ENCODE results near the gene AKAP6.
A peak's percentile ranks its signal among the peaks of the same experiment; 100 is the strongest.

Gene AKAP6

DNA sequence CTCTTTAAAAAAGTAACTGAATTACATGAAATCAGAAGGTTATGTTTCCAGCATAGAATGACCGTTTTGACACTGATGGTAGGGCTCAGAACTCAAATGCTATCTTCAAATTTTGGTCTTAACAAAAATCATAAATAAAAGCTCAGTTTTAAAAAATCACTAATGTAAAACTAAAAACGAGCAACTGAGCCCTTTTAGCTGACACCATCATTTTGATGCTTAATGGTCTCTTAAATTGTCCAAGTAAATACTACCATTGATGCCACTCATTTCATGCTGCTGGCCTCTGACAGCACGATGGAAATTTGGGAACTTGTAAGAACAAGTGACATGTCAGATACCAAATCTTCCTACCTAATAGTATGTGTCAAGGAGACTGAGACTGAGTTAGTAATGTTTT is 205.0 kb downstream of the AKAP6 start:
- DNase-seq (ENCODE audit: low spot score): no peak

DNA sequence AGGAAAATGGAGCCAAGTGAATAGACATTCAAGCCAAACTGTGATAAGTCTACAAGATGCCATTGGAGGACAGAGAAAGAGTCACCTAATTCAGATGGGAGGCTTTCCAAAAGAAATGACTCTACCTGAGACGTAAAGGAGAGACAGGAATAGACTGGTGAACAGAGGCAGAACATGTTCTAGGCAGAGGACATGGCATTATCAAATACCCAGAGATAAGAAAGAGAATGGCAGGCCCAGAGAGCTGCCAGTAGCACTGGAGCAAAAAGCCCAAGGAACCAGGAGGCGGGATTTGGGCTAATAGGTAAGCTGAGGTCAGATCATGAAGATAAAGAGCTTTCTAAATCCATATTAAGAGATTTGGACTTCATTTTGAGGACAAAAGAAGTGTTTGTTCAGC is 207.1 kb downstream of the AKAP6 start:
- no peak for DNase-seq (ENCODE audit: low spot score)

DNA sequence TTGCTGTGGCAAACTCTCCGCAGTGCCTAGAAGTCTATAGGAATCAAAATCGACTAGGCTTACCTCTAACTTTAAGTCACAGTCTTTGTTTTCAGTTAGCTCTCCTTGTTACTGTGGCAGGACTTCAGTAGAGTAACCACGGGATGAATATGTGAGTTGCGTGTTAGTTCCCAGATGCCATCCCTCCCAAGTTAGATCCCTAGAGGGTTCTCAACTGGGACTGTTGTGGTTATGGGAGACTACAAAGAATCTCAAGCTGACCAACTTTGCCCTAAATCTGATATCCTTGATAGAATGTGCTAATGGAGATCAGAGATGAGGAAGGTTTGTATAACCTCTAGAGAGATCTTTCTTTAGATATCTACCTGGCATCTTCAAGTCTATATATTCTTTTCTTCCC is 208.1 kb downstream of the AKAP6 start:
- DNase-seq (ENCODE audit: low spot score): no peak

DNA sequence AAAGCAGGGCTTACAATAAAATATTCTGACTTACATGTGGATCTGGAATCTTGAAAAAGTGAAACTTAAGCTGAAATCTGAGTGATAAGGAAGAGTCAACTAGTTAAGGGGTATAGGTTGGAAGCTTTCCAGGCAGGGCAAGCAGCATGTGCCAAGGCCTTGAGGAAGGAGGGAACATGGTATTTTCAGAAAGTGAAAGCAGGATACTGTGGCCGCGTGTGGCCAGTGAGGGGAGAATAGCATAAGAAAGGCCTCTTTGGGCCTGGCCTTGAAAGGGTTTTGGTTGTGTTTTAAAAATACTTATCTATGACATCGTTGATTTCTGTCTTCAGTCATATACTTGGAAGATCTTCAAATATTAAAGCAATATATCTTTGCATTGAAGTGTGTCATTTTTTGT is 213.4 kb downstream of the AKAP6 start:
- DNase-seq (ENCODE audit: low spot score): no peak

DNA sequence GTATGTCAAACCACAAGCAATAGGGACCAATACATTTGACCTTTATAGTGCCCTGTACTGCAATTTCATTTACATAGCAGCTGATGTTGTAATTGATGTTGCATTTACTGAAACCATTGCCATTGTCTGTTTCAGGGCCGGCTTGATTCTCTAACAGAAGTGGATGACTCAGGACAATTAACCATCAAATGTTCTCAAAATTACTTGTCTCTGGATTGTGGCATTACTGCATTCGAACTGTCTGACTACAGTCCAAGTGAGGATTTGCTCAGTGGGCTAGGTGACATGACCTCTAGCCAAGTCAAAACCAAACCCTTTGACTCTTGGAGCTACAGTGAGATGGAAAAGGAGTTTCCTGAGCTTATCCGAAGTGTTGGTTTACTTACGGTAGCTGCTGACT is 216.0 kb downstream of the AKAP6 start:
- DNase-seq (ENCODE audit: low spot score): no peak

DNA sequence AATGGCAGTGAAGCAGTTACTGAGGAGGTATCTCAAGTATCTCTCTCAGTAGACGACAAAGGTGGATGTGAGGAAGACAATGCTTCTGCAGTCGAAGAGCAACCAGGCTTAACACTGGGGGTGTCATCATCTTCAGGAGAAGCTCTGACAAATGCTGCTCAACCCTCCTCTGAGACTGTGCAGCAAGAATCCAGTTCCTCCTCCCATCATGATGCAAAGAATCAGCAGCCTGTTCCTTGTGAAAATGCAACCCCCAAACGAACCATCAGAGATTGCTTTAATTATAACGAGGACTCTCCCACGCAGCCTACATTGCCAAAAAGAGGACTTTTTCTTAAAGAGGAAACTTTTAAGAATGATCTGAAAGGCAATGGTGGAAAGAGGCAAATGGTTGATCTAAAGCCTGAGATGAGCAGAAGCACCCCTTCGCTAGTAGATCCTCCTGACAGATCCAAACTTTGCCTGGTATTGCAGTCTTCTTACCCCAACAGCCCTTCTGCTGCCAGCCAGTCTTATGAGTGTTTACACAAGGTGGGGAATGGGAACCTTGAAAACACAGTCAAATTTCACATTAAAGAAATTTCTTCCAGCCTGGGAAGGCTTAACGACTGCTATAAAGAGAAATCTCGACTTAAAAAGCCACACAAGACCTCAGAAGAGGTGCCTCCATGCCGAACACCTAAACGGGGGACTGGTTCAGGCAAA is 216.6 kb downstream of the AKAP6 start:
- no peak for DNase-seq (ENCODE audit: low spot score)

DNA sequence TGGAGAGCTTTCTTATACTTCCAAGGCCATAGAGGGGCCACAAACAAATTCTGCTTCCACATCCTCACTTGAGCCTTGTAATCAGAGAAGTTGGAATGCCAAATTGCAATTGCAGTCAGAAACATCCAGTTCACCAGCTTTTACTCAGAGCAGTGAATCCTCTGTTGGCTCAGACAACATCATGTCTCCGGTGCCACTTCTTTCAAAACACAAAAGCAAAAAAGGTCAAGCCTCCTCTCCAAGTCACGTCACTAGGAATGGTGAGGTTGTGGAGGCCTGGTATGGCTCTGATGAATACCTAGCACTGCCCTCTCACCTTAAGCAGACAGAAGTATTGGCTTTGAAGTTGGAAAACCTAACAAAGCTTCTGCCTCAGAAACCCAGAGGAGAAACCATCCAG is 217.1 kb downstream of the AKAP6 start:
- no peak for DNase-seq (ENCODE audit: low spot score)

DNA sequence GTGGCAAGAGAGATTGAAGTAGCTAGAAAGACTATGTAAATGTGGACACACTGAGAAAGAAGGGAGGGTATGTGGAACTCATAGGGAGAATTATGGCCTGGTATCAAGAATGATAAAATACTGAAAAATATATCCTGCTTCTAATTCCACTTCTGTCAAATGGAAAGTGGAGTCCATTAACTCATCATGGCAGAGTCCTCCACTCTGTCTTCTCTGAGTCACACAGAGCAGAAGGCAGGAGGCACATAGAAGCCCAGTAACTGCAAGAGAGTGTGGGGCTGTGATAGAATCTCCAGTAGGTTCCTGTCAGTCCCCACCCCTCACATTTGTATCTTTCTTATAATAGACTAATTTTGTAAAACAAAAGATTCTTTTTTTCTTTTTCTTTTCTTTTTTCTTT is 223.7 kb downstream of the AKAP6 start:
- DNase-seq (ENCODE audit: low spot score): no peak

DNA sequence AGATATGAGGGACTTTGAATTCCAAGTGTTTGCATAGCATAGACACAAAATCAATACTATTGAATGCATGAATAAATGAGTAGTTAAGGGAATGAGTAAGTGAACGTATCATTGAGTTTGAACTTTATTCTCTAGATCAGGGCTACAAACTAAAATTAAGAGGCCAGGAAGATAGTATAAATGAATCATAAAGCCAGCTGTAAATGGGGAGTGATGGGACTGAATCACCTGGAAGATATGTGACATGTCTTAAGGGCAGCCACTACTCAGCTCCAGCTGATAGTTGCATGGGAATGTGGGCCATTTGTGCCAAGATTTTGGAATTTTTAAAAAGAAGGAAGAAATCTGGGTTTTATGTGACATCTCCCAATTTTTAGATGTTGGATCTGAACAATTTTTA is 229.9 kb downstream of the AKAP6 start:
- no peak for DNase-seq (ENCODE audit: low spot score)

DNA sequence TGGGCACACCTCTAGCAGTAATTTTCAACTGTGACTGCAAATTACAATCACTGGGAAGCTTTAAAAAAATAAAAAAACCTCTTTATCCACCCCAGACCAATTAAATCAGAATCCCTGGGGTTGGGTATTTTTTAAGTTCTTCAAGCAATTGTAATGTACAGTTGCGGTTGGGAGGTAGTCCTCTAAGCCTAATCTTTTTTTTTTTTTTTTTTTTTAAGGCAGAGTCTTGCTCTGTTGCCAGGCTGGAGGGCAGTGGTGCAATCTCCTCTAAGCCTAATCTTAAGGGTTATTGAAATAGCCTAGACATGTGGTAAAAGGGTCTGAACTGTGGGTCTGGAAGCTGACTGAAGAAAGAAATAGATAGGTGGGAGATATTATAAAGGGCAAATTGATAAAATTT is 230.5 kb downstream of the AKAP6 start:
- DNase-seq (ENCODE audit: low spot score): no peak

DNA sequence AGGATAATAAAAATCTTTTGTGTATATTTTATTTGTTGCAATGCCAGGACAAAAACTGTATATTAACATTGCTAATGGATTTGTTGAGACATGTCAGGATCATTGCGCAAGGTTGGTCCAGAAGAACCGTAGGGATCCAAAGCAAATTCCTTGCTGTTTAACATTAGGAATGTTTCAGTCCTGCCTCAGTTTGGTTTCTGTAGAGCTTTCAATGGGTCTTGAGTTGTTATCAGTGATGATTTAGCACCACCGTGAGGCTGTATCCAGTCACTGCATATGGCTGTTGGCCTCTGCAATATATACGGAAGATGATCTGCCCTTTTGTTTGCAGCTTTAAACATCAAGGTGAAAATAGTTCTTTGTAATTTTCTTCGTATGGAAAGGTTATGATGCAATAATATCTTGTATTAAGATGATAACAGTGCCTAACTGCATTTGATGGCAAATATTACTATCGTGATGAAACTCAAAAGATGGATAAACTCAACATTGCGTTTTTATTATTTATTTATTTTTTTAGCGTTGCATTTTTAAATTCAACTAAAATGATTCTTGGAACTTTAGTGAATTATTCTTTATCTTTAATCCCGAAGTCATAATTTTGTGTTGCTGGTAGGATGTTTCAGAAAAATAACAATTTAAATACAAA is 231.2 kb downstream of the AKAP6 start:
- peak; percentile 94 for DNase-seq (ENCODE audit: low spot score)

DNA sequence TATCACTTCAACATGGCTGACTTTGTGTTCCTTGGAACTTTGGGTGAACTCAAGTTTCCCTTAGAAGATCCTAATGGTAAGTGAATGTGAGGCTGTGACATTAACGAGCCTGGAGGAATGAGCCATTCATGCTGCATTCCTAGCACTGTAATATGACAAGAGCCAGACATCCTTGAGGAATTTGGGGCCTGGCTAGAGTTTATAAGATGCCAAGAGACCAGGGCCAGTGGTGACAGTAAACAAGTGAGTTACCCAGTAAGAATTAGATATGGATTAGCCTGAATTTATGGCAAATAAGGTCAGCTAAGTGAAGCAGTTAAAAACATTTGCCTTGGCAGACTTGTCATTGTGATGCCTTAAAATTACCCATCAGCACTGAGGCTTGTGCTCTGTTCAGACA is 232.4 kb downstream of the AKAP6 start:
- DNase-seq (ENCODE audit: low spot score): no peak

DNA sequence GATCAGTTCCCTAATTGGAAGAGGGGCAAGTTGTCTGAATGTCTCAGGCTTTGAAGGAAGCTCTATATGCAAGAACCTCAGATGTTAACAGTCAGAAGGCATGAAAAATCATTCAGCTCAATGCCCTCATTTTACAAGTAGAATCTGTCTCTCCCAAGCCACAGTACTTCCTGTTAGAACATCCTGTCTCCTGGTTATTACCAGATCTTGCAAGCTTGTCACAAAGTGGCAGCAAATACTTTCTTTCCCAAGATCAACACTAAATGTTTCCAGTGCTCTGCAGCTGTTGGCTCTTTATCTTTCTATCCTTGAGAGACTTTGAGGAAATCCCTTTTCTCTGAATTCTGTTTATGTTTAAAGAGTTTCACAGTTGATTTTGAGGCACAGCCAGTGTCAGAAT is 235.5 kb downstream of the AKAP6 start:
- peak; percentile 59 for DNase-seq (ENCODE audit: low spot score)

DNA sequence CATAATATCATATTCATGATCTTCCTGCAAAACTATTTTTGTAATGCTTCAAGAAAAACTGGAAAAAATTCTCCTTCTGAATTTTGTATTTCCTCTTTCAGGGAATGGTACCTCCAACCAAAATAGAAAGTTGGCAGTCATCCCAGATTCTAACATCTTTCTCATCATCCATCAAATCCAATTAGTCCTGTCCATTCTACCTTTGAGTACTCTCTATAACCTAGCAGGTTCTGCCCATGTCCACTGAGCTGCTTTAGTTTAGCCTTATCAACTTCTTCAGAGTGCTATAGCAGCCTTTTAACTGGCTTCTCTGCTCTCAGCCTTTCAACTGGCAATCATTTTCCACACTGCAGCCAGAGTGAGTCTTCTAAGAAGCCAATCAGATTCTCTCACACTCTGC is 236.2 kb downstream of the AKAP6 start:
- DNase-seq (ENCODE audit: low spot score): peak; percentile 49

DNA sequence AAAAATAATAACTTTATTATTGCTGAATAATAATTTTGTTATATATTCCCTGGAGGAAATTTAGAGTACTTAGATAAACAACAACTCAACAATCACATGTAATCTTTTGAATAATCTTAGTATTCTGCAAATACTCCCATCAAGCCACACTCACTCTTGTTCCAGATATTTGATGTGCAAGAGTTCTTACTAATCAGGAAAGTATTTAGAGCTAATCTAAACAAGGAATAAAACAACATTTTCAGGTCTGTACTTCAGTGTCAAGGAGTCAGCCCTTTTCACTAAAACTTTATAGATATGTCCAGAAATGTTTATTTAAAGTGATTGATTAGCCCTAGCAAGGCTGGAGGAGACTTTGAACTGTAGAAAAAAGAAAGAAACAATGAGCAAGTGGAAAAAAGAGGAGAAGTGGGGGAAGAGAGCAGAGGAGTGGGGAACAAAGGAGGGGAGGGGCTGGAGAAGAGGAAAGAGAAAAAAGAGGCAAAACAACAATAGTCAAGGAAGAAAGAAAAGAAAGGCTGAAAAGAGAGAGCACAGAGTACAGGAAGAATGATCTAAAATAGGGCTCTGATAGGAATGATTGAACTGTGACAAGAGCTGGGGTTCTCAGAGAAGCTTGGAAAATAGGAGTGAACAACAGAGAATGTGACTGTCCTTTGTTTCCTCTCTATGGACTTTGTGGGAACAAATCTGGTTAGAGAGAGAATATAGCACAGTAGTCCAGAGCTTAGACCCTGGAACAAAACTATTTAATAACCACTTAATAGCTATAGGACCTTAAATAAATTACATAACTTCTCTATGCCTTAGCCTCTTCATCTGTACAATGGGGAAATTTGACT is 238.7 kb downstream of the AKAP6 start:
- peak; percentile 85 for DNase-seq (ENCODE audit: low spot score)

DNA sequence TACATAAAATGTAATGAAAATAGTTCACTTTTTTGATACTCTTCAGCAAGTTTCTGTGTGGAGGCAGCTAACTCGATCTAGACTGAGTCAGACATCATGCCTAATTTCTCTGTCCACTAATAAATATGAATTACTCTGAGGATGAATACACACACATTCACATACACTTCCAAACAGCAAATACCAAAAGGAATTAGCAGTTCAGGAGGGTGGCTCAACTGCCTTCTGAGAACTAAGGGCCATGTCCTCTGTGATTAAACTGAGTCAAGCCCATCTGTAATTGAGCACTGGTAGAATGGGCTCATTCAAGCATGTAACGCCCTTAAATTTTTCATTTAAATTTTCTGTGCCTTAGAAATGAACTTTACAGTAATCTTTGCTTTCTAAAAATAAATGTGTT is 242.5 kb downstream of the AKAP6 start:
- no peak for DNase-seq (ENCODE audit: low spot score)

DNA sequence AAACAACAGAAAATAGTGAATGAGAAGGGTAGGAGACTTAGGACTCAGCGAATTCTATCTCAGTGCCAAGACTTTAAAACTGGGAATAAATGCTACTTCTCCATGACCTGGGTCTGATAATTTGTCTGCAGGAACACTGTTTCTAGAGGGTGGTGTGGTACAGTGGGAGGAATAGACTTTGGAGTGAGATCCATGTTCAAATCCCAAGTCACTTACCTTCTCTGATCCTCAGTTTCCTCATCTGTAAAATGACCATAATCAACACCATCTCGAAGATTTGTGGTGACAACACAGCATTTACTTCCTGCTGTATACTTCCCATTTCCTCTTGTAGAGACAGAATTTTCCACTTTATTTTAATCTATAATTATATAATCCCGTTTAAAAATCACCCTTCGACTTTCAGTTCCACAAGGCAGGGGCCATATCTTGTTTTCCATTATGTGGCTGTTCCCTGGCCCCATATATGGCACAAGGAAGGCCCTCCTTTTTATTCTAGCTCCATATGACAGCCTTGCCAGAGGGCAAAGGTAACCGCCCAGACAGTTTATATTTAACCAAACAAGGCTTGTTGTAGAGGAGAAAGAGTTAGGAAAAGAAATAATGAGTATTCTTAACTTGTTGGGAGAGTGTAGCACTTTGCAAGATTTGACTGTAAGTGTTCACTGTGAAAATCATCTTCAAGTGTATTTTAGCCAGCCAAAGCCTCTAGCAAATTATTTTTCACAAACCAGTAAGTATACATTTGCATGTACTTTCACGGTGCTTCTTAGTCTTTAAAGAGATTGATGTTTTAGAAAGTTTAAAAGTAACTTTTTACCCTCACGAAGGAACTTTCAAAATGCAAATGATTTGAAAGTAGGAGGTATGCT is 243.1 kb downstream of the AKAP6 start:
- DNase-seq (ENCODE audit: low spot score): no peak

DNA sequence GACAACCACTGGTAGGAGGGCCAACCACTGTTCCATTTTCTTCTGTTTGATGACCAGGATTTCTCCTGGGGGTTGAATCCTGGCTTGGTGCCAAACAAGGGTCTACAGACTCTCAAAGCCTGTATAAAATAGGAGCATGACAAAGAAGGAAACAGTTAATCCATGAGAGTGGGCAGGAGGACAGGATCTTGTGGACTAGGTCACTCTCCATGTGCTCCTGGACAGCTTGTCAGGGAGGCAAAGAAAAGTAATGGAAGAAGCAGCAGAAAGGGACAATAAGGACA is 243.7 kb downstream of the AKAP6 start:
- DNase-seq (ENCODE audit: low spot score): no peak

DNA sequence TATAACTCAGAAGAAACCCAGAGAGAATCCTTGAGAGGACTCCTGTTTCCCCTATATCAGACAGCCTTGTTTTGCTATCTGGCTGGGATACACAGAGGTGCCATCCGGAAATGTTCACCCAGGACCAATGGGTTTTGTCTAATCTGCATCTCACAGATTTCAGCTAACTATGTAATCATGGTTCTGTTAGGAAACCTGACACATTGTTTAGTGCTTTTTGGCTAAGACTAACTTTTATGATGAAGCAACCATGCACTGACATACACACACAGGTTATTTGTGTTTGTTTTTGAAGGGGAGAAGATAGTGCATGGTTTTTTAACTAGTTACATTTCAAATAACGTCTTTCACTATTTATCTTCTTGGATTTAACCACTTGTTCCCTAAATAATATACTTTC is 245.2 kb downstream of the AKAP6 start:
- no peak for DNase-seq (ENCODE audit: low spot score)

DNA sequence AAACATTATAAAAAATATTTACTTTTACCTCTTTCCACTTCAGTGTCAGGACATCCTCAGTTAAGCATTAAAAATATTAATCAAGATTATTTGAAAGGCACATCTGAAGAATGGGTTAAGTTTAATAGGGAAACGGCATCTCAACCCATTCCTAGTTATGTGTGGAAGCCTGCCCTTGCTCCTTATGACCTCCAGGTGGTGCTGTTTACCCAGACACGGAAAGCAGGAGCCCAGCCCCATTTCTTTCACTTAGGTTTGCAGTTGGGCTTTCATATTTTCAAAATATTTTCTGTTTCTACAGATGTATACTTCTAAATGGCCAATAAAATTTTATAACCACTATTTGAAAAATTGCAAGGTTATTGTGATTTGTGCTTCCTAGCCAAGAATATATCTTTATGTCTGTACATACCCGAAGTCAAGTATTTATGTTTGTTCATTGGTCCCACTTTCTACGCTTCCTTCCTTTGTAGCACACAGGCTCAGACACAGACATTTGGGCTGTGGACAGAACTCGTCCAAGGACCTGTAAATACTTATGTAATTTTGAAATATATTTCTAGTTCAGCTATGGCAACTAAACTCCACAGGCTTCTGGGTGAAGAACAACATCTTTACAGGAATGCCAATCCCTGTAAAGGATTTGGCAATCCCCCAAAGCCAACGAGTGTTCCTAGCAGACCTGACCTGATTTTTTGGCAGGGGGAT is 247.1 kb downstream of the AKAP6 start:
- peak; percentile 87 for DNase-seq (ENCODE audit: low spot score)

DNA sequence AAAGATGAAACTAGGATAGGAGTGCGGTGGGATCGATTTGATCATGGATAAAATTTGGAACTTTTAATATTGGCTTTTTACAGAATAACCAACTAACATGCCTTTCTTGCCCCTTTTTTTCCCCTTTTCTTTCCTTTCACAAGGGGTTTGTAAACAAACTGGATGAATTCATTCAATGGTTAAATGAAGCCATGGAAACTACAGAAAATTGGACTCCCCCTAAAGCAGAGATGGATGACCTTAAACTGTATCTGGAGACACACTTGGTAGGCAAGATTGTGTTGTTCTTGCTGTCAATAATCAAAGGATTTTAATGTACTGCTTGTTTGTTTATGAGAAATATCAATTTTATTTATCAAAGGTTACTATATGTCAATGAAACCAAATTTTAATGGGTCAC is 247.9 kb downstream of the AKAP6 start:
- DNase-seq (ENCODE audit: low spot score): no peak

DNA sequence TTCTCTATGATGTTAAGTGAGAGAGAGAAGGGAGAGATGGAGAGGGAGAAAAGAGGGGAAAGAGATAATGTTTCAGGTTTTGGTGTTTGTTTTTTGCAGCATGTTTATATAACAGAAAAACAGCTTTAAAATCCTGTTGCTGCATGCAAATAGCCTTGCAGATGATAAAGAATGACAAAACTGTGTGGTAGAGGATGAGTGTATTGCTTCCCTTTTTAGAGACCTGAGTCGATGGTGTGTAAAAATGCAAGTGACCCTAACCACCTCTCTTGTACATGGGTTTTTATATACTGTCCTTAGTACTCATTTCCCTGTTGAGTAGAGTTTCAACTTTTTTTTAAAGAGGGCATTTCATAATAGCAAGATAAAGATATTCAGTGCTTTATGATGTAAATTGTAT is 249.1 kb downstream of the AKAP6 start:
- DNase-seq (ENCODE audit: low spot score): no peak

All from pons (tissue), 1 donor.